GM21529 (cell line): ENCODE measurements around the gene PREP.

Source experiments
- ATAC-seq: cut with Tn5 transposase; IDR thresholded peaks from one replicate; pipeline ENCODE4 v1.9.1; 2021; ENCODE audit not compliant: unreplicated experiment

PREP gene

DNA sequence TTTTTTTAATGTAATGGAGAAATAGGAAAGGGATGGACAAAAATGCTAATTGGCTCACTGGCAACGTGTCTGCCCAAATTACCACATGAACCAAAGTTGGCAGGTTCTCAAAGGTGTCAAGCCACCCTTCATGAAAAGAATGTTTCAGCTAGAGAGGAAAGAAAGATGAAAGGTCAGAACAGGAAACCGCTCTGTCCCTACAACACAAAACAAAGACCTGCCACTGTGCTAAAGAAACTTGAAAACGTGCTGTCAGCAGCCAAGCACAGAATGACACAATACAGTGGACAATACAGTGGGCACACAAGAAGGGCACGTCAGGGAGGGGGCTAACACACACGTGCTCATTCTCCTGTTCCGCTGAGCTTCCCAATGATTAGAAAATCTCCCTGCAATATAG, 4.9 kb downstream of the PREP start:
- ATAC-seq, result no peak

DNA sequence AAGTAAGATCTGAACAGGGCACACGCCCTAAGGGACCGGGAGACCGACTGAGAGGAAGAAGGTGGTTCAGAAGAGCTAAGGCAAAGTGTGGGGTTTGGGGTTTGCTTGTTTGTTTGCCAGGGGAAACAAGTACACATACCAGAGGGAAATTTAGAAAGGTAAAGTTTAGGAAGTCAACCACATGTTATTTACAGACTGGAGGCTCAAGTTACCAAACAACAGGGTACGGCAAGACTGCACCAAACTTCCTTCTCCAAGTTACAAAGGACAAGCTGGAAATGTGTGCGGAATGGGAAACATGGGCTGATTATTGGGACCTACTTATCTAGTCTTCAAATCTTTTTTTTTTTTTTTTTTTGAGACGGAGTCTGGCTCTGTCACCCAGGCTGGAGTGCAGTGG, 11.2 kb downstream of the PREP start:
- no peak for ATAC-seq

DNA sequence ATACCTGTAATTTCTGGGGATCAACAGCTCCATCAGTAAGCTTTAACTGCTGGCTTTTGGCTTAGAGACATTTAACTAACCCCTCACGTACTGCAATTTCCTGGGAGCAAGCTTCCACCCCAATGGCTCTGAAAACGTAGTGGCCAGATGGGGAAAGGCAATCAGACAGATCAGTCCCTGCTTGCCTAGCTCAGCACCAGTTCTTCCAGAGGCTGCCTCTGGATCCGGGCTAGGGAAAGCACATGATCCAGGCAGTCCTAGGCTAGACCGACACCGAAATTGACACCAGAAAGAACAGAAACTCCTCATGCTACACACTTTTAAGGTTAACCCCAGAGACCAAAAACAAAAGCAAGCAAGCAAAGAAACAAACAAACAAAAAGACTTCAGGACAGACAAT, 13.3 kb downstream of the PREP start:
- no peak for ATAC-seq

DNA sequence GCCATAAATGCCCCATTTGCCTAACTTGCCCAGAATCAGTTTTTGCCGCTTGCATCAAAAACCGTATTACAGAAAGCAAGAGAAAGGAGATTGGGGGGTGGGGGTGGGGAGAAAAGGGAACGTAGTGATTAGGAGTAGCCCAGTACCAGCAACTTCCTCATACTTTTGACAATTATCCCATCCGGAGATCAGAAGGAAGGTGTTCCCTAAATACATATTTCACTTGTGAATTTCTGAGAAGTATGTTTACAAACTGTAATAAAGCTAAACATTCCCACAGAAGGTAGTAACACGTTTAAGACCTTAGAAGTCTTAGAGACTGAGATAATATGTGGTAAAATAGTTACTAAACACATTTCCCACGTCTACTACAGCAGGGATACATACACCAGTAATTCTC, 14.5 kb downstream of the PREP start:
- ATAC-seq, result no peak

DNA sequence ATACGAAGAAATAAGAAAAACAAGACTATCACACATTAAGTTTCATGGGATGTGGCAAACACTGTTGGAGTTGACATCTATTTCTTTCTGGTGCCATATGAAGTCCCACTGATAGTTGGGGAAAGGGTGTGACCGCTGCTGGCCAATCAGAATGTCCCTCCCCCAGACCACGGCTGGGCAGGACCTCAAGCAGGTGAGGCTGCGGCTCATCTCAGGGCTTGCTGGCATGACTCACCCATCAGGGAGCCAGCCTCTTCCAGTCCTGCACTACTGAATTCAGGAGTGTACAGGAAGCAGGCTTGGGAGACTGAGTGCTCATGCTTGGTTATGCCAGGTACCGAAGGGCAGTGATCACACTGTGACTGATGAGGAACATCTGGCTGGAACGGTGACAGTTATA, 18.9 kb downstream of the PREP start:
- ATAC-seq, result no peak

DNA sequence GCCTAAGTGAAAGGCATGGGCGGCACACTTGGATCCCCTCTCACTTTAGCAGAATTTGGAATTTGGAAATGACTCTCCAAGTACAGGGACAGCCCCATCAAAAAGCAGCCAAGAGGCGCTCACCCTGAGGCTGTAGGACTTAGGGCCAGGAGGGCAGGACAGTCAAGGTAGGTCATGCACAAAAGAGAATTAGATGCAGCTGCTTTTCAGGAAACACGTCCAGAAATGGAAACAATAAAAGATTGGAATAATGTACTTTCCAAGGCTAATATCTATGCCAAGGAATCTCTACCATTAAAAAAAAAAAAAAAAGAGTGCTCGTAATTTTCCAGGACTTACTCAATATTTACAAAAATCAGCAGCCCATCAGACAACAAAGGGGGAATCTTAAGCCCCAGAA, 19.9 kb downstream of the PREP start:
- no peak for ATAC-seq

DNA sequence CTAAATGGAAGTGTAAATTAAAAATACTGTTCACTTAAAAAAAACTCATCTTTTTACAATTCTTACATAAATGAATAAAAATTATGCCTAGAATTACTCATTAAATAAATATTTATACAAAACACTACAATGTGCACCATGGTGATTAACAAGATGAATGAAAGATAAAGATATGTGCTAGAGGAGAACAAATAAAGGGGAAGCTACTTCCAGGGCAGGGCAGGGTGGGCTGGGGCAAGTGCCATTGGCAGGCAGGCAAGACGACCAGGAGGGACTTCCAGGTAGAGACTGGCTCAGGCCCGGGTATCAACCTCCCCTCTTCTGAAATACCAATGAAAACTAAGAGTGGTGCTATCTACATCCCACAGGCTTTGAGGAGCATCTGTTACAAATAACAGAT, 20.4 kb downstream of the PREP start:
- no peak for ATAC-seq

DNA sequence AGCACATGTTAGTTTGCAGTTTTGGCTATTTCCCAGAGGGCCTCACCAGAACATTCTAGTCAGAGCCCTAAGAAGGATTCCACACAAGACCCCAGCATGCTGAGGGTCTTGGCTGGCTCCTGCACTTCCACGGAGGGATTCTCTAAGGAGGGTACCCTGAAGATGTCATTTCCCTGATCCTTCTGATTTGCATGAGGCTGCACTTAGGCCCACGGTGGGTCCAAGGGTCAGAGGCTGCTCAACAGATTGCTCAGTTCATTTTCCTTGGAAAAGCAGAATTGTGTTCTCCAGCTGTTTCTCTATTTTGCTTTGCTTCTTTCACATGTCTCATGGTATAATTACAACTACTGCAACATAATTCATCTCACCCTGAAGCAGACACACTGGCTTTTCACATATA, 22.2 kb downstream of the PREP start:
- ATAC-seq, result no peak

DNA sequence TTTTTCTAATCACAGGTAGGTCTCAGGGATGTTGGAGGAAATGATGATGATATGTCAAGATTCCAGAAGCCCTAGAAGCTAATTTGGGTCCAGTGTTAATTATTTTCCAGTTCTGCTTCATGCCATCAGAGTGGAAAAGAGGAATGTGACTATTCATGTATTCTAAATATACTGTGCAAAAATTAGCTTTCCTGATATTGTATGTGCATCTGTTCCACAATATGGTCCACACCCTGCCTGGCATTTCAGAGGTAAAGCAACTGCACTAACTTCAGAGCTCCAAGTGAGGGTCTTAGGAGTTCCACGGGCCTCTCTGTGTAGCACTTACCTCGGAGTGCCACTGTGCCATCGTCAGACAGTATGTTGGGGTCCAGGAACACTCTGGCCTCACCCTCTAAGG, 27.1 kb downstream of the PREP start:
- no peak for ATAC-seq

DNA sequence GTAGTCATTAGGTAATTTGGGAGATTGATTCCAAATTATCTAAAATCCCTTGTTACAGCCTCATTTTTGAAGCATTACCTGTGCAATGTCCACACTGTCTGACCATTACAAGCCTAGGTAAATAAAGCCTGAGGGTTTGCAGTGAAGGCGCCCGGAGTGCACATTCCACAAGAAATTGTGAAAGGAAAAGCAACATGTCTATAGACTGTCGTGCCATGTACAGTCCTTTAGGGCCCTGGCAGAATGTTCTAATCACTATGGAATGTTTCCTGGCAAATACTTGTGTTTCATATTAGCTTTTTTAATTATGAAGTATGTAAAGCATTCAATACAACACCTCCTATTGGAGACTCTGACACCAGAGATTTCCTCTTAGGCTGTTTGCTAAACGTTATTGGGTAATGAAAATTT, 28.9 kb downstream of the PREP start:
- no peak for ATAC-seq

DNA sequence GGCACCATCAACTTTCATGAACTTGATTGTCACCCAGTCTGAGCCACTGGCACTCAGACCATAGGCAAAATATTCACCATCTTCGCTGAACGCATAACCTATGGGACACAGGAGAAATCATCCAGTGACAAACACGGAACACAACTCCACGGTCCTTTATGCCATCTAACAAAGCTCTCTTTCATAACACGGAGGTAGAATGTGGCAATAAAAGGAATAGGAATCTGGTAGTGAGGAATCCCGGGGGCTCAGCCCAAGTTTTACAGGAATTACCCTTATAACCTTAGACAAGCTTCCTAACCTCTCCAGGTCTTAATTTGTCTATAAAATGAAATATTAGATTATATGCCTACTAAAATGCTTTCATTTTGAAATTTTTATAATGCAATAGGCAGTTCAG, 29.4 kb downstream of the PREP start:
- no peak for ATAC-seq

DNA sequence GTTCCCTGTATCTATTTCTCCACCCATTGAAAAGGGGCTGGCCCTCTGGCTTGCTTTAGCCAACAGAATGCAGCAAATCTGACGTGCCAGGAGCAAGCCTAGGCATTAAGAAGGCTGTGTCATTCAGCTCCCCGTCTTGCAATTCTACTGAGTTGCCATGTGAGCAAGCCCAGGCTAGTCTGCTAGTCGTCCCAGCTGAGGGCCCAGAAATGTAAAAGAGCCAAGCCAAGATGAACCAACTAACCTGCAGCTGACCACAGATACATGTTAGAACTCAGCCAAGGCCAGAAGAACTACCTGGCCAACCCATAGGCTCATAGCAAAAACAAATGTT, 30.1 kb downstream of the PREP start:
- ATAC-seq, result no peak

DNA sequence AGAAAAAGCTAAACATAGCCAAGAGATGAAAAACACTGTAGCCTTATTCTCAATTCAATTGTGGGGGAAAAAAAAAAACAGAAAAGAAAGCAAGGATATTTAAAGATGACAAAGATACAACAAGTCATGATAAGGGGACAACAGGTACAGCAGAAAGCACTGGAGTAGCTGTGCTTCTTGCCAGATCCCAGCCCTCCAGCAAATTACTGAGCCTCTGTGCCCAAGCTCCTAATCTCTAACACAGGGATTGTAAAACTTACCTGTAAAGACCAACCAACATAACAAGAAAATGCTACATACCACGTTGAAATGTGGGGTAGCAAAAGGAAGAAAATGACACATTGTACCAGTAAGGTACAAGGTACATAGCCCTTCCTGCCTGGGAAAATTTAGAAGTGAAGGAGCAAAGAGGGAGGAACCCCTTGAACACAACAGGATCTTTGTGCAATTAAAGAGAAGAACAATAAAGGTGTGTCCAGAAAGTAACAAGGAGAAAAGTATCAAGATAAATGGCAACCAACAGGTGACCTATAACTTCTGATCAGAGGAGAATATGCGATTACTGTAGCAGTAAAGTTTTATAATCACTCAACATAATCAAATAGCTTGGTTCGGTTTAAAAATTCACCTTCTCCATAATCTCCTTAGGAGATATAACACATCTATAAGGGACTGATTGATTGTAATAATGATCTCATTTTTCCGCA, 30.6 kb downstream of the PREP start:
- no peak for ATAC-seq

DNA sequence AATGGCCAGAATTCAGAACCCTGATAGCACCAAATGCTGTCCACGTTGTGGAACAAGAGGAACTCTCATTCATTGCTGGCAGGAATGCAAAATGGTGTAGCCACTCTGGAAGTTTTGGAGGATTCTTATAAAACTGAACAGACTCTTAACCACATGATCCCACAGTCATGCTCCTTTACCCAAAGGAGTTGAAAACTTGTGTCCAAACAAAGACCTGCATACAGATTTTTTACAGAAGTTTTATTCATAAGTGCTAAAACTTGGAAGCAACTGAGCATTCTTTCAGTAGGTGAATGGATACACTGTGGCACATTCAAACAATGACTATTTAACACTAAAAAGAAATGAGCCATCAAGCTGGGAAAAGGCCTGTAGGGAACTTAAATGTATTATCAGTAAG, 32.5 kb downstream of the PREP start:
- no peak for ATAC-seq

DNA sequence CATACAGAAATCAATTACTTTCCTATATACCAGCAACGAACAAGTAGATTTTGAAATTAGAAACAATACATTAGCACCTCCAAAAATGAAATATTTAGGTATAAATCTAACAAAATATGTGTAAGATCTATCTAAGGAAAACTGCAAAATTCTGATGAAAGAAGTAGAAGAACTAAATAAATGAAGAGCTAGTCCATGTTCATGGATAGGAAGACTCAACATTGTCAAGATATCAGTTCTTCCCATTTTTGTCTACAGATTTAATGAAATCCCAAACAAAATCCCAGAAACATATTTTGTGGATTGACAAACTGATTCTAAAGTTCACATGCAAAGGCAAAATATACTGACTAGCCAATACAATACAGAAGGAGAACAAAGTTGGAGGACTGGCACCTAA, 33.7 kb downstream of the PREP start:
- no peak for ATAC-seq

DNA sequence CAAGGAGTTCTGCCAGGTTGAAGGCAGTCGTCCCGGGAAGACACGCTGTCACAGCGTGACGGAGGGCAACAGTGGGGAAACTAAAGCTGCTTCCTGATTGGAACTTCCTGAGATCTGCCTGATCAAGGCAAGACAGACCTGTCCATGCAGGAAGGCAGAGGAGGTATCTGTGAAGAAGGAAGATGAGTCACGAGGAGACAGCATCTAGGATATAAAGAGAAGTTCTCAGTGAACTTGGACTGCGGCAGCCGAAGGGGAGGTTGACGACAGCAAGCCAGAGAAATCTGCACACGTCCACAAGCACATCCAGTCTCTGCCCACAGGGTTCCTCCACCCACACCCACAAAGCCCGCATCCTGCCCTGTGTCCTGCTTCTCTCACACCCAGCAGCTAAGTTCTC, 38.6 kb downstream of the PREP start:
- no peak for ATAC-seq

DNA sequence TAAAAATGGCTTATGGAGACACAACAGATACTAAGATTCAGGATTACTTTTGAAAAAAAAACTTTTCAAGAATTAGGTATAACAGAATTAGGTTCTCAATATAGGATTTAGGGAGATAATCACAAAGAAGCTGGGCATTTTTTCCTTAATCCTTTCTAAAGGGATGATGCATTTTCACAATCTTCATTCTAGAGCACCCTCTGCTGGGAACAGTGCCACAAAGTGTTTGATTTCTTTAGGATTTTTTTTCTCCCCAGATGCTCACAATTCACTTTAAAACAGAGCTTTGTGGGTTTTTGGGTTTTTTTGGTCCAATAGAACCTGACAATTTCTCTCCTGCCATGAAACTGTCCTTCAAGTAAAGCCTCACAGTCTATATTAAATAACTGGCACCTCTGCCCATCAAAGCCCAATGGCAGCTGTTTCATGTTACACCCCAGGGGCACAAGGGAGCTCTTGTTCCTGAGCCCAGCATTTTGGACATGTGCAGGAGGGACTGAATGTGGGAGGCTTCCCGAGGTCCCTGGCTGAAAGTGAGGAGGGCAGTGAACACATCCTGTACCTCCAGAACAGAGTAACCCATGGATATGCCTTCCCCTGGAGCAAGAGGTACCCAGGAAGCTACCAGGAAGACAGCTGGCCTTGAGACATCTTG, 39.7 kb downstream of the PREP start:
- no peak for ATAC-seq

DNA sequence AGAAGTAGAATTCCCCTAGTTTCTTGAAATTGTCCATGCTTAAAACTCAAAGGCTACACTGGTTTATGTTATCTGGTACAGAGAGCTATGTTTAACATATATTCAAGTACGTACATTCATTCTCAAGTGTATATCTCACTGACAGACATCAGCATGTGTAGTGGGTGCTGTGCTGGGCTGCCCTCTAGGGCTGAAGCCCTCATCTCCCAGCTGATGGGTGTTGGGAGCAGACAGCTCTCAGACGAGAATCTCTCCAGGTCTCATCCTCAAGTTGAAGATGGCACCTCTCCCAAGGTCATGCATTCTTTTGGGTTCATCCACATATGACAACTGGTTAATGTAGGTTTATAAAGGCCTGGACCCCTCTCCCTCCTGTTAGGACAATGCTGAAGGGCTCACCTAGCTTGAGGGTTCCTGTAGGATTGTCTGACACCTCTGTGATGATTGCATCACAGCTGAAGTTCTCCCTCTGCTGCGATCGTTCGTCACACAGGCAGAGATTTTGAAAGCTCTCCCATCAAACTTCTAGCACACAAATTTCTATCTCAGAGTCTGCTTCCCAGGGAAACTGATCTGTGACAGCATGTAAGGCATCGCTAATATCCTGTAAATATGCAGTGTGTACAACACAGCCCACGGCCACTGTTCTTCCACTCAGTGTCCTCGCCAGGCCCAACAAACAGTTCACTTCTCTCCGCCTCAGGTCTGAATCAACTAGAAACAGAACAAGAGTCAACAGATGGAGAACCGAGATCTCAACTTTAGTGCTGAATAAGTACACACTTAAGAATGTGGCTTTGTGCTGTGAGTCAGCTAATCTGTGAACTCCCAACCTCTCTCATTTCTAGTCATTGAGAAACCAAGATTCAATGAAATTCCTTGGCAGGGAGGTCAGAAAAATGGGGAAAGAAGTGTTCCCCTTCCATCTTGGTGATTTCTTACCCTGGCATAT, 43.2 kb downstream of the PREP start:
- ATAC-seq, result no peak

DNA sequence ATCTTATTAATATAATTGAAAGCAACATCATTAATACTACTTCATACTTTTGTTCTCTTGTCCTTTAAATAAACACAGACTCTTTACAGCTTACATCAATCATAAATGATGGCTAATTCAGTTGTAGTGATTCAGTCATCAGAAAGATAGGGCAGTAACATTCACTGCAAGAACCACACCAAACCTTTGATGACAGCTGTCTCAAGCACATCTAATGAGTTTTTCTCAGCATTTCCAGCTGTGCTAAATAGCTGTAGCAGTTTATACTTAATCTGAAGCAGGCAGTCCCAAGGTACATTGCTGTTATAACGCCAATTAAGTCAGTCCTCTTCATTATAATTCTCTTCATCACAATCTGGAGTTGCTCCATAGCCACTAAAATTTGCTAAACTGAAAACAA, 45.7 kb downstream of the PREP start:
- ATAC-seq, result no peak

DNA sequence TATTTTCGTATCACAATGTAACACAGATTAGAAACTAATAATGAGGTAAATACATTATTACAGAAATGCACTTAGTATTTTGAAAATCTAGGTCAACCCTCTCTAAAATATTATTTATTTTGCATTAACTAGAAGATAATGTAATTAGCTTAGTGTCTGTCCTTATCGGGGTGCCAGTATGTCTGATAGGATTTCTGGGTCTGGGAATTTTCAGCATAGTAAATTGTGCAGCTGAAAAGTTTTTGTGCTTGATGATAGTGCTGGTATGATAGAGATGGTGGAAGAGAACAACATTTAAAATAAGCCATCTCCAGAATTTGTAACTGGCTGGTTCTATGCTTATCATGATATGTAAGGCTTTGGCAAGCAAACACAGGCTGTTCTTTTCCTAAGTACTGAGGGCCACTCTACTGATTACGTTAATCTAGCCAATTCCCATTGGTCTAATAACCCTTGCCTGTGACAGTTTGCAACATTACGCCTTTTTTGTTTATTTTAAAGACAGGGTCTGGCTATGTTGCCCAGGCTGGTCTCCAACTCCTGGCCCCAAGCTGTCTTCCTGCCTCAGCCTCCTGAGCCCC, 50.8 kb downstream of the PREP start:
- ATAC-seq, result no peak

DNA sequence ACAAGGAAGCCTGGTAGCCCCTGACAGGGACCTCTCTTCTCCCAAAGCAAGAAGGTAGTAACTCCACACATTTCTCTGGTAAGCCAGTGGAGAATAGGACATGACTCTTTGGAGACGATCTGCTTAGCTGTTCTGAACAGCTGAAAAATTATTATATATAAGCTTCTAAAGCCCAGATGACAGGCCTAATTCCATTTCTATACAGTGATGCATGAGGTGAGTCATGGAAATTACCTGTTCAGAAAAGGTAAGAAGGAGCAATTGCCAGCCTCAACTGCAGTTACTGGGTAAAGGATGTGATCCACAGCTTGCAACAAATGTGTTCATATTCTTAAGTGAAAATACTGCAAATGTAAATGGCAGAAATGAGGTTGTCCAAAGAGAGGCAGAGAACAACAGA, 54.0 kb downstream of the PREP start:
- no peak for ATAC-seq

DNA sequence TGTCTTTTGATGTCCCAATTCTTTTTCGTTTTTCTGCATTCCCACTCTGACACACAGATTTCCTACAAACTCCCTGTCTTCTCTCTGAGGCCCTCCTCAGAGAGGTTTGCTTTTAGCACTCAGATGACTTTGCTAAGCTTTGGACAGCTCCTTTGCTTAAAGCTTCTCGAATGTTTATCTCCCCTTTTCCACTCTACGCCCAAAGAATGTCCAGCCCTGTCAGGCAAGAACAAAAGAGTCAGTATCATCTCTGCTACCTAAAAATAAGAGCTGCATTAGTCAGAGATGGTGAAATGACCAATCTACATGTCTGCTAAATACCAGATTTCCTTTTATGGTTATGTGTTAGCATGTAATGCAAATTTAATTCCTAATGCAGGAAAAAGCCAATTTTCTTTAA, 56.8 kb downstream of the PREP start:
- ATAC-seq, result no peak
